ENCODE measurements around the gene NUMBL.

NUMBL gene

GRCh38 chr19:40721936-40722661 lies 31.6 kb upstream of the NUMBL start:
- Histone ChIP-seq H2BK5ac (ENCODE audit: low read depth, low read length, poor library complexity, severe bottlenecking) (no peak overlapping the region), H3K4me1 (ENCODE audit: control insufficient read depth, insufficient read depth, low read depth, low read length) (peaks cover 22% of the 10 kb centered on the region), H4K8ac (ENCODE audit: low read length) (no peak overlapping the region), H3K18ac (ENCODE audit: low read depth in 1 of 2, low read length in 2 of 2) (no peak overlapping the region), H4K91ac (ENCODE audit: low read length) (no peak overlapping the region), H3K27ac (ENCODE audit: low read length, poor library complexity, severe bottlenecking) (peak overlapping the region; percentile 5), H2BK120ac (ENCODE audit: low read depth, low read length) (no peak overlapping the region), H3K9me3 (ENCODE audit: control insufficient read depth, low read length) (no peaks in the 10 kb centered on the region), H2BK15ac (ENCODE audit: low read depth, poor library complexity, severe bottlenecking) (no peak overlapping the region), H3K27me3 (ENCODE audit: control insufficient read depth in 1 of 2, insufficient read depth in 1 of 2, low read length in 2 of 2) (no peaks in the 10 kb centered on the region), H3K4ac (ENCODE audit: low read depth in 1 of 2, low read length in 2 of 2) (no peak overlapping the region), H3K36me3 (ENCODE audit: control insufficient read depth in 1 of 2, insufficient read depth in 2 of 2, low read depth in 1 of 2, low read length in 2 of 2) (peaks cover 23 to 30% of the 10 kb centered on the region in 2 experiments), H2AK5ac (ENCODE audit: low read length, severe bottlenecking) (peak overlapping the region; percentile 38), H2BK12ac (ENCODE audit: low read length in 2 of 2) (no peak overlapping the region), H3K9ac (ENCODE audit: low read length) (peak overlapping the region; percentile 3), H3K4me3 (ENCODE audit: insufficient read depth in 1 of 2, low read depth in 1 of 2, low read length in 2 of 2) (no peak overlapping the region), H2AFZ (ENCODE audit: low read depth, low read length) (no peak overlapping the region), H3K14ac (ENCODE audit: low read length in 2 of 2) (peak overlapping the region in 1 of 2 experiments; percentile 18), H3K23ac (ENCODE audit: low read length in 2 of 2) (peak overlapping the region in 1 of 2 experiments; percentile 74), H3K4me2 (ENCODE audit: low read length, poor library complexity, severe bottlenecking) (no peak overlapping the region), H3K79me1 (replicated peaks; ENCODE audit: low read length, poor library complexity, severe bottlenecking) (peaks cover 21% of the 10 kb centered on the region)
- DNase-seq, result peak; percentile 26
- WGBS, result 88% methylated on average over 5 of the region's 9 CpGs

GRCh38 chr19:40721140-40721486 lies 30.7 kb upstream of the NUMBL start:
- Histone ChIP-seq H3K4me3 (ENCODE audit: insufficient read depth in 1 of 2, low read depth in 1 of 2, low read length in 2 of 2) (peak overlapping the region in 1 of 2 experiments; percentile 98), H4K8ac (ENCODE audit: low read length) (no peak overlapping the region), H3K4me1 (ENCODE audit: control insufficient read depth, insufficient read depth, low read depth, low read length) (peaks cover 22% of the 10 kb centered on the region), H4K91ac (ENCODE audit: low read length) (no peak overlapping the region), H2BK120ac (ENCODE audit: low read depth, low read length) (no peak overlapping the region), H3K27ac (ENCODE audit: low read length, poor library complexity, severe bottlenecking) (no peak overlapping the region), H3K18ac (ENCODE audit: low read depth in 1 of 2, low read length in 2 of 2) (no peak overlapping the region), H2AFZ (ENCODE audit: low read depth, low read length) (no peak overlapping the region), H3K79me1 (replicated peaks; ENCODE audit: low read length, poor library complexity, severe bottlenecking) (peaks cover 15% of the 10 kb centered on the region), H3K14ac (ENCODE audit: low read length in 2 of 2) (no peak overlapping the region), H2BK5ac (ENCODE audit: low read depth, low read length, poor library complexity, severe bottlenecking) (no peak overlapping the region), H3K9ac (ENCODE audit: low read length) (peak overlapping the region; percentile 98), H3K4me2 (ENCODE audit: low read length, poor library complexity, severe bottlenecking) (no peak overlapping the region), H3K4ac (ENCODE audit: low read depth in 1 of 2, low read length in 2 of 2) (peak overlapping the region in 1 of 2 experiments; percentile 37), H2BK15ac (ENCODE audit: low read depth, poor library complexity, severe bottlenecking) (no peak overlapping the region), H3K9me3 (ENCODE audit: control insufficient read depth, low read length) (no peaks in the 10 kb centered on the region), H2BK12ac (ENCODE audit: low read length in 2 of 2) (peak overlapping the region in 1 of 2 experiments; percentile 25), H3K23ac (ENCODE audit: low read length in 2 of 2) (no peak overlapping the region), H3K36me3 (ENCODE audit: control insufficient read depth in 1 of 2, insufficient read depth in 2 of 2, low read depth in 1 of 2, low read length in 2 of 2) (peaks cover 19 to 22% of the 10 kb centered on the region in 2 experiments), H3K27me3 (ENCODE audit: control insufficient read depth in 1 of 2, insufficient read depth in 1 of 2, low read length in 2 of 2) (no peaks in the 10 kb centered on the region), H2AK5ac (ENCODE audit: low read length, severe bottlenecking) (peak overlapping the region; percentile 3)
- WGBS, result 89% methylated on average over 6 of the region's 6 CpGs
- DNase-seq, result no peak

GRCh38 chr19:40719414-40719894 lies 29.0 kb upstream of the NUMBL start:
- Histone ChIP-seq H3K9ac (ENCODE audit: low read length) (peak overlapping the region; percentile 98), H3K79me1 (replicated peaks; ENCODE audit: low read length, poor library complexity, severe bottlenecking) (peaks cover 7% of the 10 kb centered on the region), H3K14ac (ENCODE audit: low read length in 2 of 2) (no peak overlapping the region), H3K4me2 (ENCODE audit: low read length, poor library complexity, severe bottlenecking) (peak overlapping the region; percentile 90), H3K27ac (ENCODE audit: low read length, poor library complexity, severe bottlenecking) (peak overlapping the region; percentile 87), H3K27me3 (ENCODE audit: control insufficient read depth in 1 of 2, insufficient read depth in 1 of 2, low read length in 2 of 2) (no peaks in the 10 kb centered on the region), H4K8ac (ENCODE audit: low read length) (no peak overlapping the region), H2BK15ac (ENCODE audit: low read depth, poor library complexity, severe bottlenecking) (no peak overlapping the region), H3K4ac (ENCODE audit: low read depth in 1 of 2, low read length in 2 of 2) (no peak overlapping the region), H2BK120ac (ENCODE audit: low read depth, low read length) (no peak overlapping the region), H3K4me3 (ENCODE audit: insufficient read depth in 1 of 2, low read depth in 1 of 2, low read length in 2 of 2) (peak overlapping the region; percentile 38 to 98), H3K18ac (ENCODE audit: low read depth in 1 of 2, low read length in 2 of 2) (no peak overlapping the region), H3K23ac (ENCODE audit: low read length in 2 of 2) (peak overlapping the region in 1 of 2 experiments; percentile 85), H3K4me1 (ENCODE audit: control insufficient read depth, insufficient read depth, low read depth, low read length) (peaks cover 24% of the 10 kb centered on the region), H3K9me3 (ENCODE audit: control insufficient read depth, low read length) (no peaks in the 10 kb centered on the region), H3K36me3 (ENCODE audit: control insufficient read depth in 1 of 2, insufficient read depth in 2 of 2, low read depth in 1 of 2, low read length in 2 of 2) (peaks cover 9 to 12% of the 10 kb centered on the region in 2 experiments), H2AFZ (ENCODE audit: low read depth, low read length) (no peak overlapping the region), H2BK5ac (ENCODE audit: low read depth, low read length, poor library complexity, severe bottlenecking) (no peak overlapping the region), H2BK12ac (ENCODE audit: low read length in 2 of 2) (peak overlapping the region in 1 of 2 experiments; percentile 15), H4K91ac (ENCODE audit: low read length) (no peak overlapping the region), H2AK5ac (ENCODE audit: low read length, severe bottlenecking) (no peak overlapping the region)
- peak; percentile 11 for DNase-seq
- WGBS, result 63% methylated on average over 7 of the region's 7 CpGs

- peak overlapping the region in 1 of 2 experiments; percentile 90 for H3K23ac ChIP-seq (ENCODE audit: low read length in 2 of 2)
- peak overlapping the region in 1 of 2 experiments; percentile 94 for H3K14ac ChIP-seq (ENCODE audit: low read length in 2 of 2)
- peaks cover 5% of the 10 kb centered on the region for H3K79me1 ChIP-seq (replicated peaks; ENCODE audit: low read length, poor library complexity, severe bottlenecking)
- peak; percentile 56 for DNase-seq
- H3K4me3 ChIP-seq (ENCODE audit: insufficient read depth in 1 of 2, low read depth in 1 of 2, low read length in 2 of 2), result peak overlapping the region; percentile 57 to 98
- no peak overlapping the region for H2BK15ac ChIP-seq (ENCODE audit: low read depth, poor library complexity, severe bottlenecking)
- H2BK12ac ChIP-seq (ENCODE audit: low read length in 2 of 2), result peak overlapping the region in 1 of 2 experiments; percentile 85
- peak overlapping the region; percentile 98 for H3K9ac ChIP-seq (ENCODE audit: low read length)
- H3K9me3 ChIP-seq (ENCODE audit: control insufficient read depth, low read length), result no peaks in the 10 kb centered on the region
- H2AK5ac ChIP-seq (ENCODE audit: low read length, severe bottlenecking), result no peak overlapping the region
- peaks cover 3 to 9% of the 10 kb centered on the region in 2 experiments for H3K36me3 ChIP-seq (ENCODE audit: control insufficient read depth in 1 of 2, insufficient read depth in 2 of 2, low read depth in 1 of 2, low read length in 2 of 2)
- 3% methylated on average over 16 of the region's 16 CpGs for WGBS
- no peak overlapping the region for H4K8ac ChIP-seq (ENCODE audit: low read length)
- H3K4ac ChIP-seq (ENCODE audit: low read depth in 1 of 2, low read length in 2 of 2), result peak overlapping the region; percentile 35 to 52
- H2BK120ac ChIP-seq (ENCODE audit: low read depth, low read length), result no peak overlapping the region
- H3K18ac ChIP-seq (ENCODE audit: low read depth in 1 of 2, low read length in 2 of 2), result peak overlapping the region; percentile 40 to 96
- peak overlapping the region; percentile 57 for H2AFZ ChIP-seq (ENCODE audit: low read depth, low read length)
- peak overlapping the region; percentile 90 for H3K4me2 ChIP-seq (ENCODE audit: low read length, poor library complexity, severe bottlenecking)
- no peaks in the 10 kb centered on the region for H3K27me3 ChIP-seq (ENCODE audit: control insufficient read depth in 1 of 2, insufficient read depth in 1 of 2, low read length in 2 of 2)
- H3K27ac ChIP-seq (ENCODE audit: low read length, poor library complexity, severe bottlenecking), result peak overlapping the region; percentile 87
- H4K91ac ChIP-seq (ENCODE audit: low read length), result no peak overlapping the region
- H3K4me1 ChIP-seq (ENCODE audit: control insufficient read depth, insufficient read depth, low read depth, low read length), result peaks cover 30% of the 10 kb centered on the region
- H2BK5ac ChIP-seq (ENCODE audit: low read depth, low read length, poor library complexity, severe bottlenecking), result peak overlapping the region; percentile 20
These were observed 28.4 kb upstream of the NUMBL start for GRCh38 chr19:40718774-40719391.

Measured in mesenchymal stem cell (in vitro differentiated cells and primary cell).